IPS DF 6.9 (cell line): ENCODE measurements around the gene KCNT2.
"Not testable (repeated sequence)": the region's sequence is repeated elsewhere in the genome, so short reads cannot be mapped to it uniquely, and the experiment has no call there.

Source experiments
- DNase-seq: peaks from one replicate; pipeline ENCODE4 v3.0.0-alpha.2; 2013; ENCODE audit warnings: low read depth, low spot score
- H3K27ac ChIP-seq: one replicate; pipeline ENCODE4 v1.5.1; 2013; ENCODE audit warnings: low read length, control low read depth
- H3K27me3 ChIP-seq: 2 replicates; pipeline ENCODE4 v1.6.1; 2013; ENCODE audit warnings: mild to moderate bottlenecking, low read length; ENCODE audit not compliant: control insufficient read depth, insufficient read depth
- H3K36me3 ChIP-seq: 2 replicates; pipeline ENCODE4 v1.6.1; 2013; ENCODE audit warnings: low read length; ENCODE audit not compliant: control insufficient read depth, insufficient read depth
- H3K4me1 ChIP-seq: 2 replicates; pipeline ENCODE4 v1.6.1; 2013; ENCODE audit warnings: low read length; ENCODE audit not compliant: control insufficient read depth, insufficient read depth
- H3K4me3 ChIP-seq: 2 replicates; pipeline ENCODE4 v1.5.1; 2013; ENCODE audit warnings: mild to moderate bottlenecking, low read length
- H3K9me3 ChIP-seq: 2 replicates; pipeline ENCODE4 v1.6.1; 2013; ENCODE audit warnings: low read length, inconsistent platforms; ENCODE audit not compliant: control insufficient read depth, insufficient read depth
- WGBS: extraction: QIAGEN DNeasy Blood & Tissue Kit; methylation state at CpG from one replicate; pipeline ENCODE4 v1.1.7; 2013; ENCODE audit warnings: mixed read lengths, missing lambda C conversion rate; ENCODE audit not compliant: insufficient read length, insufficient coverage; 5-methylcytosine and 5-hydroxymethylcytosine counted together

Gene KCNT2

GRCh38 chr1:196305216-196305615 is 303.0 kb downstream of the KCNT2 start:
- Histone ChIP-seq H3K27ac (no peak overlapping the region), H3K36me3 (no peaks in the 10 kb centered on the region), H3K4me3 (no peak overlapping the region), H3K9me3 (no peaks in the 10 kb centered on the region), H3K27me3 (no peaks in the 10 kb centered on the region), H3K4me1 (peaks cover 1% of the 10 kb centered on the region; the same call in 1 of the 2 replicates)
- DNase-seq = no peak
- no CpG with 5 or more reads among the region's 2 CpGs for WGBS

DNA sequence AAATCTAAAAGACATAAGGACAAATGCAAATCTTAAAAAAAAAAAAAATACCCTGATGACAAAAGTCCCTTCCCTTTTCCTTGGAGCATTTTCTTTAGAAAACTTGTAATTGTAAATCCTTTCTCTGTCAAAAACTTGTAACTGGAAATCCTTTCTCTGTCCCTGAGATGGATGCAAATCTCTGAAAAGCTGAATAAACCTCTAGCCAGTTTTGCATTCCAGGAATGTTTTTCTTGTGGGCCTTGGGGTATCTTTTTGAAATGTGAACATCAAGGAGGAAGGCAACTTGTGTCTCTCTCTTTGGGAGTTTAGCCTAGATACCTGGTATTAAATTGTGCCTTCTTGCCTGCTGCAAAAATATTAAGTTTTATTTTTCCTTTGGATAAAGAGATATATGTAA is 305.3 kb downstream of the KCNT2 start:
- Histone ChIP-seq H3K9me3 (no peaks in the 10 kb centered on the region), H3K27me3 (no peaks in the 10 kb centered on the region), H3K4me3 (no peak overlapping the region), H3K36me3 (no peaks in the 10 kb centered on the region), H3K27ac (no peak overlapping the region), H3K4me1 (peaks cover 1% of the 10 kb centered on the region; the same call in 1 of the 2 replicates)
- no peak for DNase-seq

- no peaks in the 10 kb centered on the region for H3K36me3 ChIP-seq
- H3K27me3 ChIP-seq = no peaks in the 10 kb centered on the region
- DNase-seq = no peak
- H3K9me3 ChIP-seq = no peaks in the 10 kb centered on the region
- H3K4me1 ChIP-seq = peaks cover 1% of the 10 kb centered on the region; the same call in 1 of the 2 replicates
- H3K4me3 ChIP-seq = no peak overlapping the region
- no CpG with 5 or more reads among the region's 1 CpG for WGBS
- H3K27ac ChIP-seq = no peak overlapping the region
Observed at GRCh38 chr1:196302420-196302819, 305.8 kb downstream of the KCNT2 start.

GRCh38 chr1:196295766-196296165 is 312.5 kb downstream of the KCNT2 start:
- no peaks in the 10 kb centered on the region for H3K27me3 ChIP-seq
- no peak overlapping the region for H3K4me3 ChIP-seq
- H3K27ac ChIP-seq = no peak overlapping the region
- no peak for DNase-seq
- H3K4me1 ChIP-seq = no peaks in the 10 kb centered on the region
- H3K36me3 ChIP-seq = no peaks in the 10 kb centered on the region
- H3K9me3 ChIP-seq = no peaks in the 10 kb centered on the region

GRCh38 chr1:196278816-196279215 is 329.4 kb downstream of the KCNT2 start:
- Histone ChIP-seq H3K4me3 (no peak overlapping the region), H3K4me1 (no peaks in the 10 kb centered on the region), H3K9me3 (no peaks in the 10 kb centered on the region), H3K36me3 (no peaks in the 10 kb centered on the region), H3K27me3 (no peaks in the 10 kb centered on the region), H3K27ac (no peak overlapping the region)
- WGBS = no CpG with 5 or more reads among the region's 3 CpGs
- no peak for DNase-seq

DNA sequence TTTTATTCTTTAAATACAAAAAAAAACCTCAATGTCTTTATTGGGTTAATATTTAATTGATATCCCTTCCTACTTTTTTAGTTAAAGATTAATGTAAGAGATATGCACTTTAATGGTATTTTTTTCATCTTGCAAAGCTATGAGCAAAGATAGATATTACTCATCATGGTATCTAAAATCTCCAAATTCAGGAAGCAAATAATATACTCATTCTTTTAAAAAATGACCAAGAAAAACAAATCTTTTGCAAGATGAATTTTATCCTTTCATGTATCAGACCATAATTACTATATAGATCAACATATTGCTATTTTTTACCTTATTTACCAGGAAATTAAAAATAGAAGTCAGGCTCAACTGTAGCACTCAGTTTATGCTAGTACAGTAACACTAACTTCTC is 330.4 kb downstream of the KCNT2 start:
- Histone ChIP-seq H3K36me3 (no peaks in the 10 kb centered on the region), H3K27ac (no peak overlapping the region), H3K9me3 (no peaks in the 10 kb centered on the region), H3K4me3 (no peak overlapping the region), H3K4me1 (no peaks in the 10 kb centered on the region), H3K27me3 (no peaks in the 10 kb centered on the region)
- DNase-seq = no peak

DNA sequence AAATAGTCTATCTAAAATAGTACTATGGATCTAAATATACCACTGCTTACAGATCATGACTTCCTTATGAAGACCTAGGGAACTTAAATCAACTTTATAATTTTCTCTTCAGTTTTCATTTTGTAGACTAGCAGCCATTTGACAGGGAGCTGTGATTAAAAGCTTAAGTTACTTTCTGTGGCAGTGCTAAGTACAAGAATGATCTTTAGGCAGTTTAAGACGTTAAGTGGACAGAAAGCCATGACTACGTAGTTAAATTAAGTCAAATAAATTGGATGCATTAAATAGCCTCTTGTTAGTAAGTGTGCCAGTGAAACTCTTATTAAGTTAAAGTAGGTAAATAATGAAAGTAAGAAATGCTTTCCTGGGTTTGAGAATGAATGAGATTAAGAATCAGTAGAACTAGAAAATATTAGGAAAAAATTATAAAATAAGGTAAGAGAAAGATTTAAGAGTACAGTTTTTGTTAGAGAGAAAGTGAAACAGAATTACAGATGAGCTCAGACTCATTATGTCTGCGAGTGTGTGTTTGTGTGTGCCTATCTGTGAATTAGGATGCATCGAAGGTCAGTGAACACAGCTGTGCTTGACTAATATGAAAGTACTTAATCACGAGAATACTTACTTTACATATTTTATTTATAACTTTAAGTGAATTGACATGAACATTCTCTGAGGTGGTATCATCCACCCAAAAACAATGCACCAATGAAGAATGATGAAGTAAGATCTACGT is 336.9 kb downstream of the KCNT2 start:
- no peak for DNase-seq
- no peaks in the 10 kb centered on the region for H3K4me1 ChIP-seq
- WGBS = no CpG with 5 or more reads among the region's 6 CpGs
- no peaks in the 10 kb centered on the region for H3K9me3 ChIP-seq
- no peaks in the 10 kb centered on the region for H3K36me3 ChIP-seq
- H3K27ac ChIP-seq = no peak overlapping the region
- H3K4me3 ChIP-seq = no peak overlapping the region
- H3K27me3 ChIP-seq = no peaks in the 10 kb centered on the region

GRCh38 chr1:196263086-196263485 is 345.2 kb downstream of the KCNT2 start:
- H3K9me3 ChIP-seq, H3K4me1 ChIP-seq, H3K27ac ChIP-seq, H3K36me3 ChIP-seq, DNase-seq, H3K27me3 ChIP-seq, H3K4me3 ChIP-seq: not testable (repeated sequence)
- no CpG with 5 or more reads among the region's 4 CpGs for WGBS

- Histone ChIP-seq H3K27ac (no peak overlapping the region), H3K4me3 (no peak overlapping the region), H3K27me3 (no peaks in the 10 kb centered on the region), H3K9me3 (no peaks in the 10 kb centered on the region), H3K36me3 (no peaks in the 10 kb centered on the region), H3K4me1 (no peaks in the 10 kb centered on the region)
- no peak for DNase-seq
Observed at GRCh38 chr1:196260270-196260669, 348.0 kb downstream of the KCNT2 start.

DNA sequence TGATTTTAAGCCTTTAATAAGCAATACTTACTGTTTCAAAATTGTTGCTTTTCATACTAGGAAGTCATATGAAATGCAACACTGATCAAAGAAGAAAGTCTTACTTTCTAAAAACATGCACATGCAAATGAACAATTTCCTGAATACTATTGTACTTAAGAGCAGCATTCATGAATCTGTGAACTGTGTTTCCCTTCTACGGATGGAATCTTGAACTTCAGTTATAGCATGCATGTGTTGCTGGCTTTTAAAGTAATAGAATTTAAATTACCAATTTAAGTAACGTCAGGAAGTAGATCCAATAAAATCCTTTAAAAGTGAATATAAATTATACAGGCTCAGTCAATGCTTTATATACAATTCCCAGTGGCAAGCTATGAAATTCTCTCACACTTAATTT is 348.9 kb downstream of the KCNT2 start:
- WGBS = no CpG with 5 or more reads among the region's 2 CpGs
- H3K9me3 ChIP-seq = no peaks in the 10 kb centered on the region
- no peak overlapping the region for H3K27ac ChIP-seq
- H3K36me3 ChIP-seq = no peaks in the 10 kb centered on the region
- DNase-seq = no peak
- no peak overlapping the region for H3K4me3 ChIP-seq
- H3K27me3 ChIP-seq = no peaks in the 10 kb centered on the region
- no peaks in the 10 kb centered on the region for H3K4me1 ChIP-seq

GRCh38 chr1:196255762-196256161 is 352.5 kb downstream of the KCNT2 start:
- H3K4me1 ChIP-seq = no peaks in the 10 kb centered on the region
- no peaks in the 10 kb centered on the region for H3K9me3 ChIP-seq
- no peak for DNase-seq
- H3K27ac ChIP-seq = no peak overlapping the region
- no peak overlapping the region for H3K4me3 ChIP-seq
- no peaks in the 10 kb centered on the region for H3K36me3 ChIP-seq
- no peaks in the 10 kb centered on the region for H3K27me3 ChIP-seq
